ENCODE data around the gene MAP4K2.
"Not testable (repeated sequence)": the region's sequence is repeated elsewhere in the genome, so short reads cannot be mapped to it uniquely, and the experiment has no call there.

MAP4K2 gene

DNA sequence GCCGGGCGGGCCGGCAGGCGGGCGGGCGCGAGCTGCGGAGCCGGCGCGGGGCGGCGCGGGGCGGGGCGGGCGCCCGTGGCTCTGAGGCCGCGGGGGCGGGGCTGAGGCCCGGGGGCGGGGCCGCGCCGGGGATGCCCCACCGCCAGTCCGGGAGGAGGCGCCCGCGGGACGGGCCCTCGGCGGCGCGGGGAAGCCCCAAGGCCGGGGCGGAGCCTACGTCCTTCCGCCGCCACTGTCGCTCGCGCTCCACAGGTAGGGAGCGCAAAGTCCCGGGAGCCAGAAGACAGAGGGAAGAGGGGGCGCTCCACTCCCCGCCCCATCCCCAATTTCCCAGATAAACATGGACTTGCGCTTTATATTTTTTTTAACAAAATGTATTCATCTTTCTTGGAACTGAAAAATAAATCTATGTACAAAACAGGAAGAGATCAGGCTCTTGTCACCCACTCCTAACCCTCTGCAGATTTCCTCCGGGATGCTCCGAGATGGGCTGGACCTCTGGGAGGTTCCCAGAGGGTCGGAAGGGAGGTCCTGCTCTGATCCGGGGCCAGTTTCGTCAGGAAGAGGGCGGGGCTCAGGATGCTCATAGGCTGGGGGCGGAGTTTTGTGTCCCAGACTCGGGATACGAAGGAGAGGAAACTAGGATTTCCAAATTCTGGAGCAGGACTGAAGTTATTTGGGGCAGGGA is at the start of gene MAP4K2:
Gene MAP4K2 (minus strand): TSS at position 57 of the 688 bp plus-strand sequence. CDS start 65 bp downstream, outside the sequence.
- DNase-seq (ENCODE audit: extremely low read depth in 1 of 2, low read depth in 1 of 2) = peak; percentile 55 to 80

GRCh38 chr11:64851831-64852351 is 48.9 kb upstream of the MAP4K2 start:
- no peak for DNase-seq (ENCODE audit: extremely low read depth in 1 of 2, low read depth in 1 of 2)

GRCh38 chr11:64850979-64851567 is 48.1 kb upstream of the MAP4K2 start:
- DNase-seq (ENCODE audit: extremely low read depth in 1 of 2, low read depth in 1 of 2) = no peak

GRCh38 chr11:64849598-64850356 is 46.8 kb upstream of the MAP4K2 start:
- DNase-seq (ENCODE audit: extremely low read depth in 1 of 2, low read depth in 1 of 2) = no peak

- no peak for DNase-seq (ENCODE audit: extremely low read depth in 1 of 2, low read depth in 1 of 2)
These were observed 46.0 kb upstream of the MAP4K2 start for GRCh38 chr11:64848826-64849597.

DNA sequence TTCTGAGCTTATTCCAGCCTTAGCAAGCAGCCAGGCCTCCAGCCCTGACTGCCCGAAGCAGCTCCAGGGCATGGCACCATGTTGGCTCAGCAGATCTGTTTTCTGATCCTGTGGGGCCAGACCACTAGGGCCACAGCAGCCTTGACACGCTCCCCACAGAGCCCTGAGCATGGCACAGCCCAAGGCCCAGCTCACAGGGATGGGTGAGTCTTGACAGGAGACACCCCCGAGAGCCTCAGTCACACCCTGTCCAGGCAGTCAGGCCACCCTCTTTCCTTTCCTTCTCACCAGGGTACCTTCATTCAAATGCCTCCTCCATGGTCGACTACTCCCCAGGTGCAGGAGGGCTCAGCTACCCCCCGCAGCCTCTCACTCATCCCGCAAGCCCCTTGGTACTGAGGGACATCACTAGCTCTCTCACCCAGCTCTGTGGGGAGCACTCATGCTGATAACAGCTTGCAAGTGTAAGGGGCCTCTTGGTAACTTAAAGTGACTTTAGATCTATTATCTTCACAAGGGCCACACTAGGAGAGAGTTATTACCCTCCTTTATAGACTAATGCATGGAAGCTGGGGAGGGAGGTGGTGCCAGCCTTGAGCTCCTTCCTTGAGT is 45.3 kb upstream of the MAP4K2 start:
- DNase-seq (ENCODE audit: extremely low read depth in 1 of 2, low read depth in 1 of 2) = no peak

DNA sequence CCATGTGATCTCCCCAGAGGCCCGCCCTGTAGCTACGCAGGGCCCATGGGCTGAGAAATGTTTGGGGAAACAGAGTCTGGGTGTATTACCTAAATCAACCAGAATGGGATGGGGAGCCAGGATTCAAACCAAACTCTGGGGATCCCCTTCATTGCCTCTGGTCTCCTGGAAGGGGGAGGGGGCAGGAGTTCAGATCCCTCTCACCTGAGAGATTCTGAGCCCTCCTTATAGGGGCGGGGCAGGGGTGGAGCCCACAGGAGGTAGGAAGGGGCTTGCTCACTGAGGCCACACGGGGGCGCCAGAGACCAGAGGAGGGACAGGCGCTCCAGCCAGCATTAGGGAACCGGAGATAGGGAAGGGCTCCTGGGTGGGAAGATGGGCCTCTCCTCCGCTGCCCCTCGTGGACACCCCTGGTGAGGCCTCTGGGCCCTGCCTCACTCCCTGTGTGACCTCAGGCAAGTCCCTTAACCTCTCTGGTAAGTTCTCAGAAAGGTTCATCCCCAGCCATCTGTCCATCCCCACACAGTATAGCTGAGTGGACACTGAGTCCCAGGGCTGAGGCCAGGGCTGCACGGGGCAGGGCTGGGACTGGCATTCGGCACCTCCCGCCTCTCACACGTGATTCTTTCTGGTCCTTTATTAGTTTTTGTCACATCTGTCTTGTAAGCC is 44.1 kb upstream of the MAP4K2 start:
- peak; percentile 81 to 95 for DNase-seq (ENCODE audit: extremely low read depth in 1 of 2, low read depth in 1 of 2)

DNA sequence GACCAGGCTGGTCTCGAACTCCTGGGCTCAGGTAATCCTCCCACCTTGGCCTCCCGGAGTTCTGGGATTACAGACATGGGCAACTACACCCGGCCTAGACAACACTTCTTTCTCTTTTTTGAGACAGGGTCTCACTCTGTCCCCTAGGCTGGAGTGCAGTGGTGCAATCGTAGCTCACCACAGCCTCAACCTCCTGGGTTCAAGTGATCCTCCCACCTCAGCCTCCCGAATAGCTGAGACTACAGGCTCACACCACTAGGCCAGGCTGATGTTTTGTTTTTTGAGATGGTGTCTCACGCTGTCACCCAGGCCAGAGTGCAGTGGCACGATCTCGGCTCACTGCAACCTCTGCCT is 42.7 kb upstream of the MAP4K2 start:
- not testable (repeated sequence) for DNase-seq (ENCODE audit: extremely low read depth in 1 of 2, low read depth in 1 of 2)

DNA sequence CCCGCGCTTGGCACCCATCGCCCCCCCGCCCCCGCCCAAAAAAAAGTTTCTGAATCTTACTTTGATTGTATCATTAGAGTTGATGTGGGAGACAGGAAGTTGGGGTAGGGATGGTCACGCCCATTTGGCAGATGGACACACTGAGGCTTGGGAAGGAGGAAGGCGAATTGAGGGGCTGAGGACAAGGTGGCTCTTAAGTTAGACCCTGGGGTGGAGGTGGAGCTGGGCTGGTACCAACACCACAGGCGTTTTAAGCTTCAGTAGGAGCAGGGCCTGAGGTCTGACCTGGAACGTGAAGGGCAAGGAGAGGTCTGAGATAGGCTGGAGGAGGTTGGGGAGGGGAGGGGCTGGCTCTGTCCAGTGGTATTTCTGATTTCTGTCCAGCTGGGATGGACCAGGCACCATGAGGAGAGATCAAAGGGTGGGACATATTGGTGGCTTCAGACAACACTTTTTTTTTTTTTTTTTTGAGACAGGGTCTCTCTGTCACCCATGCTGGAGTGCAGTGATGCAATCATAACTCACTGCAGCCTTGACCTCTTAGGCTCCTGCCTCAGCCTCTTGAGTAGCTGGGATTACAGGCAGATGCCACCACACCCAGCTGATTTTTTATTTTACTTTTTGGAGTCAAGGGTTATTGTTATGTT is 42.2 kb upstream of the MAP4K2 start:
- DNase-seq (ENCODE audit: extremely low read depth in 1 of 2, low read depth in 1 of 2) = no peak

- peak in 1 of 2 donors; percentile 57 for DNase-seq (ENCODE audit: extremely low read depth in 1 of 2, low read depth in 1 of 2)
These were observed 41.5 kb upstream of the MAP4K2 start, which contains the start of gene CDC42BPG for GRCh38 chr11:64844330-64845128. Gene CDC42BPG, minus strand, starts transcription at chr11:64844653. Its CDS starts 84 bp downstream, at chr11:64844569.

- DNase-seq (ENCODE audit: extremely low read depth in 1 of 2, low read depth in 1 of 2) = no peak
These were observed 40.8 kb upstream of the MAP4K2 start for GRCh38 chr11:64843686-64844329.

- no peak for DNase-seq (ENCODE audit: extremely low read depth in 1 of 2, low read depth in 1 of 2)
These were observed 40.1 kb upstream of the MAP4K2 start for GRCh38 chr11:64842851-64843685.

DNA sequence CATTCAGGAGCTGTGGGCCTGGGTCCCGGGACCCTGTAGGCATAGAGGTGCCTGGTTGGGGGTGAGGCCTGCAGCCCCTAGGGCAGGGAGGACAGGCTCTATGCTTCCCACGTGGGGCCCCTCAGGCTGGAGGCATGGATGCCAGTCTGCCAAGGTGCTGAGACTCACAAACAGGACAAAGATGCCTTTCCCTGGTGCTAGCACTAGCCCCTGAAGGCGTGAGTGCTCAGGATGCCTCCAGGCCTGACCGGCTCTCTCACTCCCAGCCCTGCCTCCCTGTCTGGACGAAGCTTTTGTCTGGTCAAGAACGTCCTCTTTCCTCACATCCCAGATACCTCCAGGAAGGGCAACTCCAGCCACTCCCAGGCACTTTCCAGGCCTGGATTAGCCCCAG is 39.3 kb upstream of the MAP4K2 start:
- DNase-seq (ENCODE audit: extremely low read depth in 1 of 2, low read depth in 1 of 2) = no peak

DNA sequence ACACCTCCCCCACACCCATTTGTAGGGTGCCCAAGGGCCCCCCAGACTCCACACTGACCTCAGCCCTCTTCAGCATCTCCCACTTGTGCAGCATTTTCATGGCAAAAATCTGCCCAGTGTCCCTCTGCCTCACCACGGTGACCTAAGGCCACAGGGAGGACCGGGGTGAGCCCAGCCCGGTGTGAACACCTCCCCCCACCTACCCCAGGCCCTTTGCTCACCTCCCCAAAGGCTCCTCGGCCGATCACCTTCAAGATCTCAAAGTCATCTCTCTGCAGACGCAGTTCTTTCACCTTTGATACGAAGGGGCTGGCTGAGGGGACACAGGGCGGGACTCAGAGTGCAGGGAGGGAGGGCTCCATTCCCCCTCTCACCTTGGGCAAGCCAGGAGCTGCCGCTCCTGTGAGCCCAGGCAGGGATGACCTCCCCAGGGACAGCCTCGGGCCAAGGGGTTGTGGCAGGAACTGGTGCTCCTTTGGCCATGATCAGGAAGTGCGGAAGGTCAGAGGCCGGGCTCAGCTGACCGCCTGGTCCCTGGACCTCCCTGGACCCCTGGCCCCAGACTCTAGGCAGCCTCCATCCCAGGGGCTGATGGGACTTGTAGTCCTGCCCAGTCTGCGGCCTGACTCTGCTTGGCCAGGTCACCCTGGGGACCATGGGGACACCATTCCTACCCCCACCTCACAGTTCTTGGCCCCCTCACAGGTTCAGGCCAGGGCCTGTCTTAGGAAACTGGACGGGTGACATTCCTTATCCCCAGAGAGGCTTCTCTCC is 38.8 kb upstream of the MAP4K2 start:
- no peak for DNase-seq (ENCODE audit: extremely low read depth in 1 of 2, low read depth in 1 of 2)

GRCh38 chr11:64839887-64840782 is 37.1 kb upstream of the MAP4K2 start:
- DNase-seq (ENCODE audit: extremely low read depth in 1 of 2, low read depth in 1 of 2) = no peak

All from activated CD8-positive, alpha-beta memory T cell treated with anti-CD3 and anti-CD28 coated beads for 1 hour (primary cell).